GM08714 (cell line): ENCODE measurements around the gene COL13A1.

ENCODE experiments used
- H3K4me3 ChIP-seq: fragments of 200-500 bp; sonication (Bioruptor generic); 2 replicates; pipeline ENCODE4 v1.5.1; 2014; ENCODE audit warnings: mild to moderate bottlenecking, low read length, inconsistent platforms
- ZNF274 ChIP-seq: IDR thresholded peaks from 2 replicates; pipeline ENCODE4 v1.6.1; 2012; ENCODE audit warnings: mild to moderate bottlenecking, low read depth, low read length

COL13A1 gene

GRCh38 chr10:69819716-69820506 lies 18.2 kb downstream of the COL13A1 start:
- TF ChIP-seq ZNF274 = no peak

GRCh38 chr10:69820817-69821216 lies 19.1 kb downstream of the COL13A1 start:
- TF ChIP-seq ZNF274 = no peak
- no peak overlapping the region for H3K4me3 ChIP-seq

More at GRCh38 chr10:69819716-69820506, 18.2 kb downstream of the COL13A1 start:
- H3K4me3 ChIP-seq = no peak overlapping the region

GRCh38 chr10:69825604-69826003 lies 23.9 kb downstream of the COL13A1 start:
- no peak for TF ChIP-seq ZNF274
- H3K4me3 ChIP-seq = no peak overlapping the region

GRCh38 chr10:69826094-69826493 lies 24.4 kb downstream of the COL13A1 start:
- no peak for TF ChIP-seq ZNF274
- no peak overlapping the region for H3K4me3 ChIP-seq

GRCh38 chr10:69826789-69827554 lies 25.3 kb downstream of the COL13A1 start:
- no peak overlapping the region for H3K4me3 ChIP-seq
- no peak for TF ChIP-seq ZNF274

GRCh38 chr10:69828144-69828870 lies 26.6 kb downstream of the COL13A1 start:
- no peak for TF ChIP-seq ZNF274
- no peak overlapping the region for H3K4me3 ChIP-seq

GRCh38 chr10:69829775-69830174 lies 28.1 kb downstream of the COL13A1 start:
- H3K4me3 ChIP-seq = no peak overlapping the region
- TF ChIP-seq ZNF274 = no peak

GRCh38 chr10:69831231-69831855 lies 29.6 kb downstream of the COL13A1 start:
- H3K4me3 ChIP-seq = no peak overlapping the region
- no peak for TF ChIP-seq ZNF274

GRCh38 chr10:69835233-69835632 lies 33.5 kb downstream of the COL13A1 start:
- no peak for TF ChIP-seq ZNF274
- no peak overlapping the region for H3K4me3 ChIP-seq

GRCh38 chr10:69835875-69836730 lies 34.4 kb downstream of the COL13A1 start:
- TF ChIP-seq ZNF274 = no peak
- no peak overlapping the region for H3K4me3 ChIP-seq

GRCh38 chr10:69836731-69837030 lies 35.0 kb downstream of the COL13A1 start:
- no peak overlapping the region for H3K4me3 ChIP-seq
- no peak for TF ChIP-seq ZNF274

GRCh38 chr10:69837261-69837660 lies 35.6 kb downstream of the COL13A1 start:
- no peak overlapping the region for H3K4me3 ChIP-seq
- TF ChIP-seq ZNF274 = no peak

GRCh38 chr10:69838418-69838817 lies 36.7 kb downstream of the COL13A1 start:
- no peak for TF ChIP-seq ZNF274

More at GRCh38 chr10:69838418-69838817, 36.7 kb downstream of the COL13A1 start:
- no peak overlapping the region for H3K4me3 ChIP-seq
